ENCODE data around the gene SERP2. TPM values are rescaled to one million over a fixed set of nuclear protein-coding genes. Genes with fewer than 3 reads are reported as not detected.

SERP2 gene
- total and polyA plus RNA-seq, 2 of the 13 experiments (the other 11 are each of a cell fraction or from before 2014, with no cell fraction given) = not detected

- no peak for TF ChIP-seq KIAA2018 (CRISPR knock-in tag; IDR thresholded peaks at IDR 0.05; ENCODE audit: borderline replicate concordance)
- TF ChIP-seq ZNF768 (CRISPR knock-in tag; IDR thresholded peaks at IDR 0.05) = no peak
- no peak for TF ChIP-seq ZFY (CRISPR knock-in tag; IDR thresholded peaks at IDR 0.05)
- no peak for TF ChIP-seq XRCC5 (optimal IDR thresholded peaks at IDR 0.05; ENCODE audit: low read length)
- TF ChIP-seq RAD21 (CRISPR knock-in tag; IDR thresholded peaks at IDR 0.05) = no peak
Measured at GRCh38 chr13:44352671-44353070, 21.0 kb upstream of the SERP2 start (continued).

GRCh38 chr13:44354331-44354730, 19.3 kb upstream of the SERP2 start:
- Histone ChIP-seq H3K79me2 (ENCODE audit: insufficient read depth, low read length) (no peaks in the 10 kb centered on the region), H3K4me3 (replicated peaks in 1 of 3; ENCODE audit: insufficient read depth in 1 of 3, low read depth in 2 of 3, low read length in 3 of 3) (no peak overlapping the region), H3K27ac (ENCODE audit: extremely low read length, insufficient read depth, low read length) (no peak overlapping the region), H3K9ac (ENCODE audit: insufficient read depth, low read depth, low read length) (no peak overlapping the region), H4K20me1 (ENCODE audit: insufficient read depth, low read length) (no peaks in the 10 kb centered on the region), H2AFZ (ENCODE audit: low read length) (no peak overlapping the region), H3K36me3 (replicated peaks in 1 of 2; ENCODE audit: control insufficient read depth in 1 of 2, insufficient read depth in 2 of 2, low read length in 2 of 2) (no peaks in the 10 kb centered on the region), H3K27me3 (ENCODE audit: control insufficient read depth in 1 of 2, insufficient read depth in 2 of 2, low read length in 2 of 2) (no peaks in the 10 kb centered on the region), H3K9me3 (ENCODE audit: low read length) (no peaks in the 10 kb centered on the region), H3K4me1 (ENCODE audit: insufficient read depth, low read length) (peaks cover 6% of the 10 kb centered on the region; the same call in 1 of the 2 replicates), H3K4me2 (ENCODE audit: low read depth, low read length) (no peak overlapping the region)
- no peak for ATAC-seq
- intact Hi-C loops (cut with micrococcal nuclease; ENCODE audit: unreplicated experiment) (no loop called here), in situ Hi-C loops (cut with HindIII; ENCODE audit: extremely low pct_ligation_motif_present, low pct_unique_long_range_greater_than_20kb) (no loop called here)
- FAIRE-seq = no peak
- ChIA-PET POLR2A (no interaction called here), CTCF (ENCODE audit: low intra/inter-chr PET ratio, low total read pairs) (no interaction called here)
- no peak for DNase-seq (ENCODE audit: low spot score)
- no TSS peak for BruUV-seq (replicated peaks)
- WGBS (ENCODE audit: low lambda C conversion rate) = 32% methylated on average over 1 of the region's 1 CpG
- TF ChIP-seq ZNF317 (CRISPR knock-in tag; IDR thresholded peaks at IDR 0.05) = no peak
- TF ChIP-seq MYC (CRISPR knock-in tag; IDR thresholded peaks at IDR 0.05; ENCODE audit: borderline replicate concordance) = no peak
- TF ChIP-seq ZNF687 (CRISPR knock-in tag; IDR thresholded peaks at IDR 0.05) = no peak
- TF ChIP-seq RFX5 (IDR thresholded peaks at IDR 0.05; ENCODE audit: low read depth, low read length) = no peak
- no peak for TF ChIP-seq MXD1 (CRISPR knock-in tag; IDR thresholded peaks at IDR 0.05)
- TF ChIP-seq FOXO1 (CRISPR knock-in tag; IDR thresholded peaks at IDR 0.05) = no peak

All from HepG2 (cell line).